SK-N-MC (cell line): ENCODE data around the gene WNT6.

Experiments
- DNase-seq: peaks from one replicate; pipeline ENCODE4 v3.0.0-alpha.2; 2011; ENCODE audit warnings: low read depth, low spot score
- H3K27ac ChIP-seq: fragments of 200-600 bp; sonication (generic); 2 replicates; pipeline ENCODE4 v1.5.1; 2016; ENCODE audit warnings: mixed run types
- H3K36me3 ChIP-seq: fragments of 200-600 bp; sonication (generic); 2 replicates; pipeline ENCODE4 v1.6.1; 2017; ENCODE audit warnings: antibody characterized with exemption, low read length, mixed read lengths; ENCODE audit not compliant: insufficient read depth
- H3K4me3 ChIP-seq: fragments of 200-600 bp; sonication (generic); 2 replicates; pipeline ENCODE4 v1.5.1; 2016
- H3K9ac ChIP-seq: fragments of 200-600 bp; sonication (generic); 2 replicates; pipeline ENCODE4 v1.8.0; 2017; ENCODE audit warnings: mixed run types, mixed read lengths; ENCODE audit not compliant: insufficient read length
- H3K9me3 ChIP-seq: fragments of 200-600 bp; sonication (generic); 2 replicates; pipeline ENCODE4 v1.6.1; 2017; ENCODE audit warnings: low read depth, mild to moderate bottlenecking, antibody characterized with exemption, low read length, moderate library complexity, mixed read lengths
- EZH2 ChIP-seq: fragments of 200-600 bp; sonication (generic); IDR thresholded peaks from one replicate; pipeline ENCODE4 v1.6.1; 2017; ENCODE audit warnings: antibody characterized with exemption
- FOXP2 ChIP-seq: optimal IDR thresholded peaks from 2 replicates; pipeline ENCODE3; 2011; ENCODE audit warnings: mild to moderate bottlenecking, moderate library complexity; ENCODE audit not compliant: insufficient read depth; ENCODE audit errors: extremely low read length, control extremely low read depth
- POLR2AphosphoS5 ChIP-seq: IDR thresholded peaks from 2 replicates; pipeline ENCODE4 v1.6.1; 2012; ENCODE audit warnings: mild to moderate bottlenecking, low read depth, low read length, borderline replicate concordance

WNT6 gene

GRCh38 chr2:218816561-218817011, 43.0 kb upstream of the WNT6 start:
- Histone ChIP-seq H3K4me3 (no peak overlapping the region), H3K36me3 (no peaks in the 10 kb centered on the region), H3K27ac (no peak overlapping the region), H3K9me3 (no peaks in the 10 kb centered on the region), H3K9ac (no peak overlapping the region)
- no peak for DNase-seq
- TF ChIP-seq EZH2 (no peak), POLR2AphosphoS5 (no peak), FOXP2 (no peak)

GRCh38 chr2:218819093-218819492, 40.5 kb upstream of the WNT6 start:
- no peaks in the 10 kb centered on the region for H3K36me3 ChIP-seq
- no peak overlapping the region for H3K27ac ChIP-seq
- TF ChIP-seq EZH2 (no peak), FOXP2 (no peak), POLR2AphosphoS5 (no peak)
- no peak overlapping the region for H3K9ac ChIP-seq
- no peak overlapping the region for H3K4me3 ChIP-seq
- no peak for DNase-seq
- H3K9me3 ChIP-seq, result no peaks in the 10 kb centered on the region

- no peak for TF ChIP-seq EZH2
- TF ChIP-seq POLR2AphosphoS5, result no peak
- TF ChIP-seq FOXP2, result no peak
- no peak overlapping the region for H3K27ac ChIP-seq
- no peaks in the 10 kb centered on the region for H3K9me3 ChIP-seq
These were observed 38.7 kb upstream of the WNT6 start for GRCh38 chr2:218820746-218821369.

GRCh38 chr2:218821605-218822211, 37.9 kb upstream of the WNT6 start:
- Histone ChIP-seq H3K4me3 (no peak overlapping the region), H3K27ac (no peak overlapping the region), H3K9ac (no peak overlapping the region), H3K9me3 (no peaks in the 10 kb centered on the region), H3K36me3 (no peaks in the 10 kb centered on the region)
- TF ChIP-seq EZH2 (no peak), POLR2AphosphoS5 (no peak), FOXP2 (no peak)
- DNase-seq, result no peak

More at GRCh38 chr2:218820746-218821369, 38.7 kb upstream of the WNT6 start:
- no peak for DNase-seq
- no peak overlapping the region for H3K9ac ChIP-seq
- no peaks in the 10 kb centered on the region for H3K36me3 ChIP-seq
- H3K4me3 ChIP-seq, result no peak overlapping the region

- H3K9me3 ChIP-seq, result no peaks in the 10 kb centered on the region
- no peak overlapping the region for H3K4me3 ChIP-seq
- TF ChIP-seq FOXP2 (no peak), EZH2 (no peak), POLR2AphosphoS5 (no peak)
- H3K27ac ChIP-seq, result no peak overlapping the region
- no peaks in the 10 kb centered on the region for H3K36me3 ChIP-seq
- H3K9ac ChIP-seq, result no peak overlapping the region
- no peak for DNase-seq
These were observed 37.0 kb upstream of the WNT6 start for GRCh38 chr2:218822622-218823021.

GRCh38 chr2:218823196-218823855, 36.3 kb upstream of the WNT6 start:
- Histone ChIP-seq H3K36me3 (no peaks in the 10 kb centered on the region), H3K27ac (no peak overlapping the region), H3K4me3 (no peak overlapping the region), H3K9ac (no peak overlapping the region), H3K9me3 (no peaks in the 10 kb centered on the region)
- DNase-seq, result no peak
- TF ChIP-seq FOXP2, result no peak
- TF ChIP-seq POLR2AphosphoS5, result no peak
- TF ChIP-seq EZH2, result no peak

- H3K9ac ChIP-seq, result no peak overlapping the region
- H3K27ac ChIP-seq, result no peak overlapping the region
- no peak for DNase-seq
- no peak overlapping the region for H3K4me3 ChIP-seq
- H3K9me3 ChIP-seq, result no peaks in the 10 kb centered on the region
- no peaks in the 10 kb centered on the region for H3K36me3 ChIP-seq
- TF ChIP-seq FOXP2 (no peak), POLR2AphosphoS5 (no peak), EZH2 (no peak)
These were observed 35.6 kb upstream of the WNT6 start for GRCh38 chr2:218824004-218824403.

- TF ChIP-seq EZH2, result no peak
- no peak for TF ChIP-seq POLR2AphosphoS5
- TF ChIP-seq FOXP2, result no peak
- DNase-seq, result no peak
- H3K9me3 ChIP-seq, result no peaks in the 10 kb centered on the region
These were observed 32.8 kb upstream of the WNT6 start for GRCh38 chr2:218826791-218827190.

More at GRCh38 chr2:218826791-218827190, 32.8 kb upstream of the WNT6 start:
- Histone ChIP-seq H3K27ac (no peak overlapping the region), H3K4me3 (no peak overlapping the region), H3K9ac (no peak overlapping the region), H3K36me3 (no peaks in the 10 kb centered on the region)
